Peyer's patch (tissue), 4 donors: ENCODE results near the gene EIF3I. TPM values are rescaled to one million over a fixed set of nuclear protein-coding genes. Genes with fewer than 3 reads are reported as not detected.

Experiments
- DNase-seq, 3 donors: peaks; one replicate each; pipeline ENCODE4 v3.0.0-alpha.2; 2017 to 2019
- H3K27ac ChIP-seq, 4 donors: fragments of 200-600 bp; sonication (generic); one replicate each; pipeline ENCODE4 v1.5.1; 2016 to 2019
- H3K27me3 ChIP-seq, 2 donors: fragments of 200-600 bp; sonication (generic); one replicate each; pipeline ENCODE4 v1.5.1; 2019
- H3K36me3 ChIP-seq, 3 donors: fragments of 200-600 bp; sonication (generic); one replicate each; pipeline ENCODE4 v1.5.1; 2016 to 2019
- H3K4me1 ChIP-seq, 4 donors: fragments of 200-600 bp; sonication (generic); one replicate each; pipeline ENCODE4 v1.5.1; 2016 to 2019
- H3K4me3 ChIP-seq, 4 donors: fragments of 200-600 bp; sonication (generic); 1 replicate in 3 of 4; 2 replicates in 1 of 4; pipeline ENCODE4 v1.5.1; 2016 to 2019; ENCODE audit warnings: mild to moderate bottlenecking in 1 of 4
- H3K9me3 ChIP-seq, 4 donors: fragments of 200-600 bp; sonication (generic); one replicate each; pipeline ENCODE4 v1.5.1; 2016 to 2019; ENCODE audit warnings: mild to moderate bottlenecking in 1 of 4
- POLR2A ChIP-seq, 2 donors: fragments of 450-650 bp; IDR thresholded peaks; one replicate each; pipeline ENCODE4 v1.5.1; 2017; ENCODE audit warnings: antibody characterized with exemption in 2 of 2, mild to moderate bottlenecking in 2 of 2, moderate library complexity in 2 of 2
- total RNA-seq, 4 donors: library from RNA; depleted of rRNA; stranded (reverse); fragments of >200 nt; gene quantifications; one replicate each; pipeline ENCODE4 v1.1.0, GENCODE V29; 2016
- TF ChIP-seq, protein P1 (sequence below), 6 experiments: fragments of 450-650 bp in 4 of 6; fragments of 200-600 bp in 2 of 6; sonication (generic) in 1 of 6; IDR thresholded peaks; one replicate each; pipeline ENCODE4 v1.5.1; 2017 to 2019; ENCODE audit warnings: antibody characterized with exemption in 6 of 6, mild to moderate bottlenecking in 3 of 6, moderate library complexity in 1 of 6

EIF3I gene
- total RNA-seq, 4 donors from 2014 or later: 76.1 to 105 (median 84.7) TPM

DNA sequence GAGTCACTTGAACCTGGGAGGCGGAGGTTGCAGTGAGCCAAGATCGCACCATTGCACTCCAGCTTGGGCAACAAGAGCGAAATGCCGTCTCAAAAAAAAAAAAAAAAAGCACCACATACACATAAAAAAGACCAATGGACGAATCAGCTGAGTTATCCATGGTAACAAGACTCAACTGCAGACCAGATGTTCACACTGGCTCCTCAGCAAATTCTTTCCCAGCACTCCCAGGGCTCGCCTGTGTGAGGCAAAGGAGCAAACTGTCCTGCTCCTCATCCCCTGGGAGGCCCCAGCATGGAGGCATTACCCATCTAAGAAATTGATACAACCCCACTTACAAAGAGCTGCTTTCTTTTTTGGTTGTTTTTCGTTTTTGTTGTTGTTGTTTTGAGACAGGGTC, 3.2 kb upstream of the EIF3I start:
- no peaks in the 10 kb centered on the region for H3K27me3 ChIP-seq
- H3K27ac ChIP-seq: no peak overlapping the region
- H3K4me1 ChIP-seq: peaks cover 0 to 36% (median 12%) of the 10 kb centered on the region in 4 donors
- no peak for DNase-seq
- TF ChIP-seq, protein P1, sequence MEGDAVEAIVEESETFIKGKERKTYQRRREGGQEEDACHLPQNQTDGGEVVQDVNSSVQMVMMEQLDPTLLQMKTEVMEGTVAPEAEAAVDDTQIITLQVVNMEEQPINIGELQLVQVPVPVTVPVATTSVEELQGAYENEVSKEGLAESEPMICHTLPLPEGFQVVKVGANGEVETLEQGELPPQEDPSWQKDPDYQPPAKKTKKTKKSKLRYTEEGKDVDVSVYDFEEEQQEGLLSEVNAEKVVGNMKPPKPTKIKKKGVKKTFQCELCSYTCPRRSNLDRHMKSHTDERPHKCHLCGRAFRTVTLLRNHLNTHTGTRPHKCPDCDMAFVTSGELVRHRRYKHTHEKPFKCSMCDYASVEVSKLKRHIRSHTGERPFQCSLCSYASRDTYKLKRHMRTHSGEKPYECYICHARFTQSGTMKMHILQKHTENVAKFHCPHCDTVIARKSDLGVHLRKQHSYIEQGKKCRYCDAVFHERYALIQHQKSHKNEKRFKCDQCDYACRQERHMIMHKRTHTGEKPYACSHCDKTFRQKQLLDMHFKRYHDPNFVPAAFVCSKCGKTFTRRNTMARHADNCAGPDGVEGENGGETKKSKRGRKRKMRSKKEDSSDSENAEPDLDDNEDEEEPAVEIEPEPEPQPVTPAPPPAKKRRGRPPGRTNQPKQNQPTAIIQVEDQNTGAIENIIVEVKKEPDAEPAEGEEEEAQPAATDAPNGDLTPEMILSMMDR (IDR thresholded peaks at IDR 0.05): no peak
- TF ChIP-seq POLR2A (IDR thresholded peaks at IDR 0.05): no peak
- no peaks in the 10 kb centered on the region for H3K9me3 ChIP-seq
- no peak overlapping the region for H3K4me3 ChIP-seq
- peaks cover 0 to 23% (median 0%) of the 10 kb centered on the region in 3 donors for H3K36me3 ChIP-seq

DNA sequence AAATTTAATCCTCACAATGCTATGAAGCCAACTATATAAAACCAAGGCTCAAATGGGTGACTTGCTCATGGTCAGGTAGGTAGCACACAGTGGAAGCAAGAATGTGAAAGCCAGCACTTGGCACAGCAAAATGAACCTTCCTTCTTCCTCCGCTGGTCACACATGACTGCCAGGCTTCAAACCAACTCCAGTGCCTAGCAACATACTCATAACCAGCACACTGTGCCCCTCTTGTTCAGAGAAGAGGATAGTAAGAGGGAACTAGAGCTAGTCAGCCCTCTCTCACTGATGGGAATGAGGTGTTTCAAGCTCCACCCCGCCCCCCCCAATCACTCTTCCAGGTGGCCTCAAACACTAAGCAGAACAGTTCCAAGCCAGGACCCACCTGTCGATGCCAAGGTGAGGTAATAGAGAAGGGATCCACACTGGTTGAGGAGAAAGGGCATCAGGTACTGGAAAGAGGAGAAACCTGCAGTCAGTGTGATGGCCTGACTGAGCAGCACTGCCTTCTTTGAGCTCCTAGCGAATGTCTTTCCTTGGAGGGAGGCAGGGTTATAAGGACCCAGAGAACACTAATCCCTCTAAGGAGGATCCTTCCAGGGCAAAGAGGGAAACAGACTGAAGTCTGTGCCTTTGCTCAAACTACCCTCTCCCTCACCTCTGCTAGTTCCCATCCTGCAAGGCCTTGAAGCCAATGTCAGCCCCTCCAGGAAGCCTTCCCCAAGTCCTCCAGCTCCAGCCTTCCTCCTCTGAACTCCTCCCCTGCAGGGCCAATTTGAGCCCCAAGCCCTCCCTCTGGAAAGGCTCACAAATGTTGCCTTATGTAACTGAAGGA, 1.2 kb upstream of the EIF3I start:
- Histone ChIP-seq H3K27me3 (no peaks in the 10 kb centered on the region), H3K27ac (peak overlapping the region; percentile 11 to 91 (median 86)), H3K4me3 (peak overlapping the region; percentile 73 to 95 (median 88)), H3K36me3 (peaks cover 0 to 32% (median 0%) of the 10 kb centered on the region in 3 donors), H3K4me1 (peaks cover 0 to 26% (median 12%) of the 10 kb centered on the region in 4 donors), H3K9me3 (no peaks in the 10 kb centered on the region)
- TF ChIP-seq, protein P1 (IDR thresholded peaks at IDR 0.05): no peak
- no peak for TF ChIP-seq POLR2A (IDR thresholded peaks at IDR 0.05)
- no peak for DNase-seq

DNA sequence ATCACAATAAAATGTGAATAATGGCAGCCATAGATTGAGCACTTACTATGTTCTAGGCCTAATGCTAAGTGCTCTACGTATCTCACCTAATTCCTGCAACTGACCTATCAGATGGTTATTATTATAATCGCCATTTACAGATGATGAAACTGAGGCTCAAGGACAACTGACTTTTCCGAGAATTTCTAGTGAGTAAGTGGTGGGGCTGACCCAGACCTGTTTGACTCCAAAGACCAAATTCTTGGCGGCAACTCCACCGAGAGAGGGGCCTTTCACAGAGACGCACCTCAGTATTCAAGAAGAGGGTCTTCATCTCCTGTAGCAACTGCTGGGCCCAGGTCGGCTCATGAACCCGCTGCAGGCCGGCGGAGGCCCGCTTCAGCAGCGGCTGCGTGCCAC, 627 bp upstream of the EIF3I start:
- Histone ChIP-seq H3K4me1 (peaks cover 0 to 23% (median 12%) of the 10 kb centered on the region in 4 donors), H3K9me3 (no peaks in the 10 kb centered on the region), H3K4me3 (peak overlapping the region; percentile 73 to 95 (median 88)), H3K36me3 (peaks cover 0 to 38% (median 0%) of the 10 kb centered on the region in 3 donors), H3K27me3 (no peaks in the 10 kb centered on the region), H3K27ac (peak overlapping the region; percentile 83 to 91 (median 90))
- no peak for DNase-seq
- TF ChIP-seq POLR2A (IDR thresholded peaks at IDR 0.05): no peak
- TF ChIP-seq, protein P1 (IDR thresholded peaks at IDR 0.05): no peak

DNA sequence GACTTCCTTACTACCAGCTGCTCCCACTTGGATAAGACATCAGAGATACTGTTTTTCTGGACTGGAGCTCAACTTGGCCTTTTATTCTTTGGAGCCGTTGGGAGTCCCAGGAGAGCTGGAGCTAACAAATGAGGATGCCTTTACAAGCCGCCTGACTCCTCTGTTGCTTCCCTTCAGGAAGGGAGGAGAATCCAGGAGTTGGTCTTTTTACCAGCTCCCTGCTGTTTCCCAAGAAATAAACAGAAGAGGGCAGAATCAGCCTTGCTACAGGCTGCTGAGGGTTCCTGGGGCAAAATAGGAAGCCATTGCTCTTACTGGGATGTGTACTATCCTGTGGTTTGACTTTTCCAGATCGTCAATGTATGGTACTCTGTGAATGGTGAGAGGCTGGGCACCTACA, 1.5 kb downstream of the EIF3I start:
- Histone ChIP-seq H3K27me3 (no peaks in the 10 kb centered on the region), H3K27ac (no peak overlapping the region), H3K36me3 (peaks cover 0 to 56% (median 0%) of the 10 kb centered on the region in 3 donors), H3K9me3 (no peaks in the 10 kb centered on the region), H3K4me1 (peaks cover 0 to 23% (median 12%) of the 10 kb centered on the region in 4 donors), H3K4me3 (peak overlapping the region in 2 of 4 donors; percentile 8 to 81)
- DNase-seq: no peak
- TF ChIP-seq, protein P1 (IDR thresholded peaks at IDR 0.05): no peak
- no peak for TF ChIP-seq POLR2A (IDR thresholded peaks at IDR 0.05)

DNA sequence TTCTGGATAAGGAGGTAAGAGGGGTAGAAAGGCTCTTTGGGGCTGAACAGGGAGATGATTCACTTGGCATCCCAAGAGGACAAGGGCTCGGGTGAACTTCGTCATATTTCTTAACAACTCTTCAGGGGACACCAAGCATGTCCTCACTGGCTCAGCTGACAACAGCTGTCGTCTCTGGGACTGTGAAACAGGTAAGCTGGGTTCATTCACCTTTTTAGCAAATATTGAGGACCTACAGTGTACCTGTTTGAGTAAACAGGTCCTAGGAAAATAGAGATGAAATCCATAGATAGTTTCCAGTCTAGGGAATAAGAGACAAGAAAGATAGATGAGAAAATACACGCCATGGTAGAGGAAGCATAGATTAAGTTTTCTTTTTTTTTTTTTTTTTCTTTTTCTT, 2.1 kb downstream of the EIF3I start:
- Histone ChIP-seq H3K27ac (no peak overlapping the region), H3K27me3 (no peaks in the 10 kb centered on the region), H3K9me3 (no peaks in the 10 kb centered on the region), H3K4me3 (no peak overlapping the region), H3K4me1 (peaks cover 0 to 23% (median 12%) of the 10 kb centered on the region in 4 donors), H3K36me3 (peaks cover 0 to 60% (median 0%) of the 10 kb centered on the region in 3 donors)
- TF ChIP-seq, protein P1 (IDR thresholded peaks at IDR 0.05): no peak
- no peak for TF ChIP-seq POLR2A (IDR thresholded peaks at IDR 0.05)
- no peak for DNase-seq
